WTC11 (cell line): Measurements from ENCODE around the gene SSNA1. TPM values are rescaled to one million over a fixed set of nuclear protein-coding genes. Genes with fewer than 3 reads are reported as not detected.

Experiments
- ATAC-seq: fragments of 200-7000 bp; cut with Tn5 transposase; 2 replicates; pipeline ENCODE4 v1.10.0; 2021; ENCODE audit warnings: mild to moderate bottlenecking, moderate library complexity
- CTCF ChIA-PET: fragments of 300-600 bp; sonication (Branson Sonifier 250); formaldehyde crosslinking; loops from one replicate; lab custom pipeline; 2021; ENCODE audit warnings: antibody characterized with exemption; lab: Charles Lee
- POLR2A ChIA-PET: fragments of 350-600 bp; sonication (Branson Sonifier 250); formaldehyde crosslinking; loops from one replicate; lab custom pipeline; 2021; ENCODE audit warnings: antibody characterized with exemption; lab: Charles Lee
- DNase-seq: peaks from one replicate; pipeline ENCODE4 v3.0.0; 2021; ENCODE audit warnings: low spot score
- H3K27ac Mint-ChIP-seq: 2 replicates; pipeline ENCODE4 v1.8.0; 2021; ENCODE audit warnings: mixed read lengths
- H3K27me3 Mint-ChIP-seq: 2 replicates; pipeline ENCODE4 v1.8.0; 2021; ENCODE audit warnings: low read depth, mild to moderate bottlenecking, moderate library complexity, mixed read lengths
- H3K36me3 Mint-ChIP-seq: 2 replicates; pipeline ENCODE4 v1.8.0; 2021; ENCODE audit warnings: mixed read lengths
- H3K4me1 Mint-ChIP-seq: 2 replicates; pipeline ENCODE4 v1.8.0; 2022; ENCODE audit warnings: mixed read lengths
- H3K4me3 Mint-ChIP-seq: 2 replicates; pipeline ENCODE4 v1.8.0; 2021; ENCODE audit warnings: mild to moderate bottlenecking, moderate library complexity, mixed read lengths
- H3K9me3 Mint-ChIP-seq: 2 replicates; pipeline ENCODE4 v1.8.0; 2021; ENCODE audit warnings: mixed read lengths
- ATF1 ChIP-seq: sonication (generic); formaldehyde crosslinking; IDR thresholded peaks from 2 replicates; pipeline ENCODE4 v1.8.1; 2023; ENCODE audit warnings: mild to moderate bottlenecking, moderate library complexity, missing genetic modification reagents
- FOXJ3 ChIP-seq: sonication (generic); formaldehyde crosslinking; IDR thresholded peaks from 2 replicates; pipeline ENCODE4 v1.9.0; 2021; ENCODE audit warnings: missing genetic modification reagents, mild to moderate bottlenecking, borderline replicate concordance
- GABPB1 ChIP-seq: sonication (generic); formaldehyde crosslinking; IDR thresholded peaks from 2 replicates; pipeline ENCODE4 v1.8.1; 2023; ENCODE audit warnings: mild to moderate bottlenecking, missing genetic modification reagents
- GRHL2 ChIP-seq: fragments of 250-450 bp; sonication (Bioruptor Pico); IDR thresholded peaks from 2 replicates; pipeline ENCODE4 v1.8.0; 2022; ENCODE audit warnings: mild to moderate bottlenecking, moderate library complexity; ENCODE audit not compliant: insufficient replicate concordance, severe bottlenecking
- HMGA2 ChIP-seq: fragments of 250-450 bp; sonication (Bioruptor Pico); IDR thresholded peaks from 2 replicates; pipeline ENCODE4 v1.4.0; 2021; ENCODE audit warnings: mild to moderate bottlenecking, moderate library complexity
- IRF2 ChIP-seq: sonication (generic); formaldehyde crosslinking; IDR thresholded peaks from 2 replicates; pipeline ENCODE4 v1.8.0; 2022; ENCODE audit warnings: low read depth, missing genetic modification reagents, borderline replicate concordance
- OVOL2 ChIP-seq: fragments of 250-450 bp; sonication (Bioruptor Pico); IDR thresholded peaks from 2 replicates; pipeline ENCODE4 v1.9.0; 2021; ENCODE audit warnings: mild to moderate bottlenecking, borderline replicate concordance
- SOX15 ChIP-seq: fragments of 250-450 bp; sonication (Bioruptor Pico); IDR thresholded peaks from 2 replicates; pipeline ENCODE4 v1.9.0; 2021; ENCODE audit warnings: mild to moderate bottlenecking
- ZNF121 ChIP-seq: sonication (generic); formaldehyde crosslinking; IDR thresholded peaks from 2 replicates; pipeline ENCODE4 v1.8.0; 2023; ENCODE audit warnings: missing genetic modification reagents
- ZNF219 ChIP-seq: sonication (generic); formaldehyde crosslinking; IDR thresholded peaks from 2 replicates; pipeline ENCODE4 v1.8.0; 2023; ENCODE audit warnings: missing genetic modification reagents, mild to moderate bottlenecking, borderline replicate concordance
- total RNA-seq: library from RNA; stranded (reverse); gene quantifications from 3 replicates; pipeline ENCODE4 v1.2.3, GENCODE V29; 2021
- TF ChIP-seq, protein P1 (sequence below): fragments of 250-450 bp; sonication (Bioruptor Pico); conservative IDR thresholded peaks from 2 replicates; pipeline ENCODE4 v1.9.0; 2021; ENCODE audit warnings: mild to moderate bottlenecking
- TF ChIP-seq, protein P2 (sequence below): fragments of 250-450 bp; sonication (Bioruptor Pico); IDR thresholded peaks from 2 replicates; pipeline ENCODE4 v1.9.0; 2021; ENCODE audit warnings: mild to moderate bottlenecking
- TF ChIP-seq, protein P3 (sequence below): sonication (generic); formaldehyde crosslinking; IDR thresholded peaks from 2 replicates; pipeline ENCODE4 v1.8.1; 2023; ENCODE audit warnings: mild to moderate bottlenecking, missing genetic modification reagents, moderate library complexity
- TF ChIP-seq, protein P4 (sequence below): fragments of 250-450 bp; sonication (Bioruptor Pico); IDR thresholded peaks from 2 replicates; pipeline ENCODE4 v1.9.0; 2021; ENCODE audit warnings: mild to moderate bottlenecking, borderline replicate concordance
- TF ChIP-seq, protein P5 (sequence below): sonication (generic); formaldehyde crosslinking; conservative IDR thresholded peaks from 2 replicates; pipeline ENCODE4 v1.8.1; 2023; ENCODE audit warnings: mild to moderate bottlenecking, low read depth, missing genetic modification reagents, moderate library complexity
- TF ChIP-seq, protein P6 (sequence below): fragments of 250-450 bp; sonication (Bioruptor Pico); IDR thresholded peaks from 2 replicates; pipeline ENCODE4 v1.9.0; 2021; ENCODE audit warnings: moderate library complexity, mild to moderate bottlenecking, inconsistent platforms, borderline replicate concordance
- TF ChIP-seq, protein P7 (sequence below): sonication (generic); formaldehyde crosslinking; IDR thresholded peaks from 2 replicates; pipeline ENCODE4 v1.8.1; 2023; ENCODE audit warnings: mild to moderate bottlenecking, missing genetic modification reagents, borderline replicate concordance

The SSNA1 gene
- total RNA-seq, 1 experiment from 2014 or later = 102 TPM

DNA sequence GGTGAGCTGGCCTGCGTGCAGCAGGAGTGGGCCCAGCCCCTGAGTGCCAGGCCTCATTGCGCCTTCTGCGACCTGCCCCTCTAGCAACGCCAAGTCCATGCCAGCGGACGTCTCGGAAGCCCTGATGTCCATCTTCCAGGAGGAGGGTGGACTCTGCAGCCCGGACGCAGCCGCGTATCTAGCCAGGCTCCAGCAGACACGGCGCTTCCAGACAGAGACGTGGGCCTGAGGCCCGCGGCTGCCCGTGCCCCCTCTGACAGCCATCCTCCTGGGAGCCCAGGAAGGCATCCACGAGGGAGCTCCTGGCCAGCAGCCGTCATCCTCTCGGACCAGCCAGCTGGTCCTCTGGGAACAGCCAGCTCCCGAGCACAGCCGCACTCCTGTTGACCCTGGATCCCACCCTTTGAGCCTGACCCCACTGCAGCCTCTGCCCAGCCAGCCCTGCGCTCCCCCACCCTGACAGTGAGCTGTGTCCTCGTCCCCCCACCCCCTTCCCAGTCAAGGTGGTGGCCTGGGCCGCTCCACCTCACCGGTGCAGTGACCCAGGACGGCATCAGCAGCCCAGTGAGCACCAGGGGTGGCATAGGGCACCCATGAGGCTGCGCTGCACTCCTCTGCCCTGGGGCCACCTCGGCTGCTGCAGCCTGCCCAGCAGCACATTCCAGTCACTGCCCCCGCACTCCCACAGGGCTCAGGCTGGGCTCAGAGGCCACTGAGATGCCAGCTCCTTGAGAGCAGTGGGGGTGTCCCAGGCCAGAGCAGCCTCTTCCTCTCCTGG, 27.9 kb downstream of the SSNA1 start:
- TF ChIP-seq ATF1 (CRISPR knock-in tag) = no peak
- TF ChIP-seq, protein P1, sequence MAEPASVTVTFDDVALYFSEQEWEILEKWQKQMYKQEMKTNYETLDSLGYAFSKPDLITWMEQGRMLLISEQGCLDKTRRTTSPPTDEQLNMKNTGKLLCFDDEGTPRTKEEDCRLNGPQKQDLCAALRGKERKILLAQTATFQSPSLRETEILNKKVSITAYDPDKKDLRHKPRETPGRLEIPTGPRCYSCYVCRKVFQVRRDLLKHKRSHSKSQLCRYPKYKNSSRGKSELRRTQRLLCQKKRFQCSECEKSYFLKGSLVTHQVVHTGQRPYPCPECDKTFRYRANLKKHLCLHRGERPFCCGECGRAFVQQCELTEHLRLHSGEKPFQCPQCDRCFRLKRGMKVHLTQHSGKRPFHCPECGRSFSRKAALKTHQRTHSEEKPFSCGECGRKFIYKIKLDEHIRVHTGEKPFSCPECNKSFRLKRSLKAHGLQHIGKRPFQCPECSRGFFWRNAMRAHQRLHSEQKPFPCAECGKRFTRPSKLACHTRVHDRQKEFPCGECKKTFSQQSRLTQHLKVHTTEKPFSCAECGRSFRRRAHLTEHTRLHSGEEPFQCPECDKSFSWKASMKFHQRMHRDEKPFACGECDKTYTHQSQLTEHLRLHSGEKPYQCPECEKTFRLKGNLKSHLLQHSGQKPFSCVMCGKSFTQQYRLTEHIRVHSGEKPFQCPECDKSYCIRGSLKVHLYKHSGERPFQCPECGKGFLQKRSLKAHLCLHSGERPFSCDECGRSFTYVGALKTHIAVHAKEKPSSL = no peak
- TF ChIP-seq, protein P2, sequence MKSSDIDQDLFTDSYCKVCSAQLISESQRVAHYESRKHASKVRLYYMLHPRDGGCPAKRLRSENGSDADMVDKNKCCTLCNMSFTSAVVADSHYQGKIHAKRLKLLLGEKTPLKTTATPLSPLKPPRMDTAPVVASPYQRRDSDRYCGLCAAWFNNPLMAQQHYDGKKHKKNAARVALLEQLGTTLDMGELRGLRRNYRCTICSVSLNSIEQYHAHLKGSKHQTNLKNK (CRISPR knock-in tag) = no peak
- no peak for TF ChIP-seq GRHL2
- no peak for TF ChIP-seq IRF2
- TF ChIP-seq, protein P3, sequence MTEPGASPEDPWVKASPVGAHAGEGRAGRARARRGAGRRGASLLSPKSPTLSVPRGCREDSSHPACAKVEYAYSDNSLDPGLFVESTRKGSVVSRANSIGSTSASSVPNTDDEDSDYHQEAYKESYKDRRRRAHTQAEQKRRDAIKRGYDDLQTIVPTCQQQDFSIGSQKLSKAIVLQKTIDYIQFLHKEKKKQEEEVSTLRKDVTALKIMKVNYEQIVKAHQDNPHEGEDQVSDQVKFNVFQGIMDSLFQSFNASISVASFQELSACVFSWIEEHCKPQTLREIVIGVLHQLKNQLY (CRISPR knock-in tag) = no peak
- TF ChIP-seq, protein P4, sequence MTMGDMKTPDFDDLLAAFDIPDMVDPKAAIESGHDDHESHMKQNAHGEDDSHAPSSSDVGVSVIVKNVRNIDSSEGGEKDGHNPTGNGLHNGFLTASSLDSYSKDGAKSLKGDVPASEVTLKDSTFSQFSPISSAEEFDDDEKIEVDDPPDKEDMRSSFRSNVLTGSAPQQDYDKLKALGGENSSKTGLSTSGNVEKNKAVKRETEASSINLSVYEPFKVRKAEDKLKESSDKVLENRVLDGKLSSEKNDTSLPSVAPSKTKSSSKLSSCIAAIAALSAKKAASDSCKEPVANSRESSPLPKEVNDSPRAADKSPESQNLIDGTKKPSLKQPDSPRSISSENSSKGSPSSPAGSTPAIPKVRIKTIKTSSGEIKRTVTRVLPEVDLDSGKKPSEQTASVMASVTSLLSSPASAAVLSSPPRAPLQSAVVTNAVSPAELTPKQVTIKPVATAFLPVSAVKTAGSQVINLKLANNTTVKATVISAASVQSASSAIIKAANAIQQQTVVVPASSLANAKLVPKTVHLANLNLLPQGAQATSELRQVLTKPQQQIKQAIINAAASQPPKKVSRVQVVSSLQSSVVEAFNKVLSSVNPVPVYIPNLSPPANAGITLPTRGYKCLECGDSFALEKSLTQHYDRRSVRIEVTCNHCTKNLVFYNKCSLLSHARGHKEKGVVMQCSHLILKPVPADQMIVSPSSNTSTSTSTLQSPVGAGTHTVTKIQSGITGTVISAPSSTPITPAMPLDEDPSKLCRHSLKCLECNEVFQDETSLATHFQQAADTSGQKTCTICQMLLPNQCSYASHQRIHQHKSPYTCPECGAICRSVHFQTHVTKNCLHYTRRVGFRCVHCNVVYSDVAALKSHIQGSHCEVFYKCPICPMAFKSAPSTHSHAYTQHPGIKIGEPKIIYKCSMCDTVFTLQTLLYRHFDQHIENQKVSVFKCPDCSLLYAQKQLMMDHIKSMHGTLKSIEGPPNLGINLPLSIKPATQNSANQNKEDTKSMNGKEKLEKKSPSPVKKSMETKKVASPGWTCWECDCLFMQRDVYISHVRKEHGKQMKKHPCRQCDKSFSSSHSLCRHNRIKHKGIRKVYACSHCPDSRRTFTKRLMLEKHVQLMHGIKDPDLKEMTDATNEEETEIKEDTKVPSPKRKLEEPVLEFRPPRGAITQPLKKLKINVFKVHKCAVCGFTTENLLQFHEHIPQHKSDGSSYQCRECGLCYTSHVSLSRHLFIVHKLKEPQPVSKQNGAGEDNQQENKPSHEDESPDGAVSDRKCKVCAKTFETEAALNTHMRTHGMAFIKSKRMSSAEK = no peak
- TF ChIP-seq FOXJ3 (CRISPR knock-in tag) = no peak
- TF ChIP-seq SOX15 (CRISPR knock-in tag) = no peak
- TF ChIP-seq ZNF219 (CRISPR knock-in tag) = no peak
- no peak for TF ChIP-seq OVOL2
- no peak for TF ChIP-seq ZNF121
- TF ChIP-seq, protein P5, sequence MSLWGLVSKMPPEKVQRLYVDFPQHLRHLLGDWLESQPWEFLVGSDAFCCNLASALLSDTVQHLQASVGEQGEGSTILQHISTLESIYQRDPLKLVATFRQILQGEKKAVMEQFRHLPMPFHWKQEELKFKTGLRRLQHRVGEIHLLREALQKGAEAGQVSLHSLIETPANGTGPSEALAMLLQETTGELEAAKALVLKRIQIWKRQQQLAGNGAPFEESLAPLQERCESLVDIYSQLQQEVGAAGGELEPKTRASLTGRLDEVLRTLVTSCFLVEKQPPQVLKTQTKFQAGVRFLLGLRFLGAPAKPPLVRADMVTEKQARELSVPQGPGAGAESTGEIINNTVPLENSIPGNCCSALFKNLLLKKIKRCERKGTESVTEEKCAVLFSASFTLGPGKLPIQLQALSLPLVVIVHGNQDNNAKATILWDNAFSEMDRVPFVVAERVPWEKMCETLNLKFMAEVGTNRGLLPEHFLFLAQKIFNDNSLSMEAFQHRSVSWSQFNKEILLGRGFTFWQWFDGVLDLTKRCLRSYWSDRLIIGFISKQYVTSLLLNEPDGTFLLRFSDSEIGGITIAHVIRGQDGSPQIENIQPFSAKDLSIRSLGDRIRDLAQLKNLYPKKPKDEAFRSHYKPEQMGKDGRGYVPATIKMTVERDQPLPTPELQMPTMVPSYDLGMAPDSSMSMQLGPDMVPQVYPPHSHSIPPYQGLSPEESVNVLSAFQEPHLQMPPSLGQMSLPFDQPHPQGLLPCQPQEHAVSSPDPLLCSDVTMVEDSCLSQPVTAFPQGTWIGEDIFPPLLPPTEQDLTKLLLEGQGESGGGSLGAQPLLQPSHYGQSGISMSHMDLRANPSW (CRISPR knock-in tag) = no peak
- no peak for TF ChIP-seq HMGA2 (CRISPR knock-in tag)
- TF ChIP-seq, protein P6, sequence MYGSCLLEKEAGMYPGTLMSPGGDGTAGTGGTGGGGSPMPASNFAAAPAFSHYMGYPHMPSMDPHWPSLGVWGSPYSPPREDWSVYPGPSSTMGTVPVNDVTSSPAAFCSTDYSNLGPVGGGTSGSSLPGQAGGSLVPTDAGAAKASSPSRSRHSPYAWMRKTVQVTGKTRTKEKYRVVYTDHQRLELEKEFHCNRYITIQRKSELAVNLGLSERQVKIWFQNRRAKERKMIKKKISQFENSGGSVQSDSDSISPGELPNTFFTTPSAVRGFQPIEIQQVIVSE (CRISPR knock-in tag) = no peak
- no peak for TF ChIP-seq GABPB1 (CRISPR knock-in tag)
- TF ChIP-seq, protein P7, sequence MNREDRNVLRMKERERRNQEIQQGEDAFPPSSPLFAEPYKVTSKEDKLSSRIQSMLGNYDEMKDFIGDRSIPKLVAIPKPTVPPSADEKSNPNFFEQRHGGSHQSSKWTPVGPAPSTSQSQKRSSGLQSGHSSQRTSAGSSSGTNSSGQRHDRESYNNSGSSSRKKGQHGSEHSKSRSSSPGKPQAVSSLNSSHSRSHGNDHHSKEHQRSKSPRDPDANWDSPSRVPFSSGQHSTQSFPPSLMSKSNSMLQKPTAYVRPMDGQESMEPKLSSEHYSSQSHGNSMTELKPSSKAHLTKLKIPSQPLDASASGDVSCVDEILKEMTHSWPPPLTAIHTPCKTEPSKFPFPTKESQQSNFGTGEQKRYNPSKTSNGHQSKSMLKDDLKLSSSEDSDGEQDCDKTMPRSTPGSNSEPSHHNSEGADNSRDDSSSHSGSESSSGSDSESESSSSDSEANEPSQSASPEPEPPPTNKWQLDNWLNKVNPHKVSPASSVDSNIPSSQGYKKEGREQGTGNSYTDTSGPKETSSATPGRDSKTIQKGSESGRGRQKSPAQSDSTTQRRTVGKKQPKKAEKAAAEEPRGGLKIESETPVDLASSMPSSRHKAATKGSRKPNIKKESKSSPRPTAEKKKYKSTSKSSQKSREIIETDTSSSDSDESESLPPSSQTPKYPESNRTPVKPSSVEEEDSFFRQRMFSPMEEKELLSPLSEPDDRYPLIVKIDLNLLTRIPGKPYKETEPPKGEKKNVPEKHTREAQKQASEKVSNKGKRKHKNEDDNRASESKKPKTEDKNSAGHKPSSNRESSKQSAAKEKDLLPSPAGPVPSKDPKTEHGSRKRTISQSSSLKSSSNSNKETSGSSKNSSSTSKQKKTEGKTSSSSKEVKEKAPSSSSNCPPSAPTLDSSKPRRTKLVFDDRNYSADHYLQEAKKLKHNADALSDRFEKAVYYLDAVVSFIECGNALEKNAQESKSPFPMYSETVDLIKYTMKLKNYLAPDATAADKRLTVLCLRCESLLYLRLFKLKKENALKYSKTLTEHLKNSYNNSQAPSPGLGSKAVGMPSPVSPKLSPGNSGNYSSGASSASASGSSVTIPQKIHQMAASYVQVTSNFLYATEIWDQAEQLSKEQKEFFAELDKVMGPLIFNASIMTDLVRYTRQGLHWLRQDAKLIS (CRISPR knock-in tag) = no peak
- DNase-seq (no peak), ATAC-seq (no peak)
- Mint-ChIP-seq H3K4me1 (peaks cover 4% of the 10 kb centered on the region; the same call in 1 of the 2 replicates), H3K27me3 (no peaks in the 10 kb centered on the region), H3K36me3 (0 out of 2 replicates have a peak, but pooled peaks cover 3% of the 10 kb centered on the region), H3K4me3 (no peak overlapping the region), H3K9me3 (no peaks in the 10 kb centered on the region), H3K27ac (no peak overlapping the region)
- CTCF ChIA-PET = interaction anchor here (0.8 to 1.8 kb wide), 4 partner anchors 11 to 187 kb away, joined by 3 to 8 read pairs (median 4); partner anchors contain the start of gene TUBB4B
- POLR2A ChIA-PET = no interaction called here
